ACC112 (cell line): ENCODE results near the gene PCSK5.

ENCODE experiments used
- H2AFZ ChIP-seq: fragments of 200-600 bp; sonication (generic); one replicate; pipeline ENCODE4 v1.6.0; 2017; ENCODE audit warnings: antibody characterized with exemption, low read length; ENCODE audit not compliant: unreplicated experiment
- H3K27ac ChIP-seq: fragments of 200-600 bp; sonication (generic); 2 replicates; pipeline ENCODE4 v1.5.1; 2014; ENCODE audit warnings: low read depth, mild to moderate bottlenecking, antibody characterized with exemption, low read length, moderate library complexity
- H3K27me3 ChIP-seq: fragments of 200-600 bp; sonication (generic); 2 replicates; pipeline ENCODE4 v1.6.1; 2014; ENCODE audit warnings: mild to moderate bottlenecking, antibody characterized with exemption, low read length, moderate library complexity, mixed read lengths; ENCODE audit not compliant: insufficient read depth
- H3K36me3 ChIP-seq: fragments of 200-600 bp; sonication (generic); 2 replicates; pipeline ENCODE4 v1.6.1; 2016; ENCODE audit warnings: mild to moderate bottlenecking, antibody characterized with exemption, low read length, moderate library complexity, mixed read lengths; ENCODE audit not compliant: insufficient read depth
- H3K4me1 ChIP-seq: fragments of 200-600 bp; sonication (generic); one replicate; pipeline ENCODE4 v1.6.1; 2016; ENCODE audit warnings: low read length, mixed read lengths; ENCODE audit not compliant: insufficient read depth, unreplicated experiment, control insufficient read depth
- H3K4me3 ChIP-seq: fragments of 200-600 bp; sonication (generic); 2 replicates; pipeline ENCODE4 v1.5.1; 2014; ENCODE audit warnings: mild to moderate bottlenecking, low read depth, low read length
- H3K79me2 ChIP-seq: fragments of 200-600 bp; sonication (generic); one replicate; pipeline ENCODE4 v1.6.0; 2016; ENCODE audit warnings: low read length; ENCODE audit not compliant: control insufficient read depth, unreplicated experiment, insufficient read depth

Gene PCSK5

GRCh38 chr9:75918154-75918553, 27.7 kb downstream of the PCSK5 start:
- no peak overlapping the region for H2AFZ ChIP-seq
- H3K79me2 ChIP-seq: no peaks in the 10 kb centered on the region
- H3K27ac ChIP-seq: no peak overlapping the region
- no peak overlapping the region for H3K4me3 ChIP-seq
- no peaks in the 10 kb centered on the region for H3K27me3 ChIP-seq
- H3K4me1 ChIP-seq: no peaks in the 10 kb centered on the region
- no peaks in the 10 kb centered on the region for H3K36me3 ChIP-seq

- Histone ChIP-seq H3K27me3 (no peaks in the 10 kb centered on the region), H3K4me3 (no peak overlapping the region), H3K27ac (no peak overlapping the region), H2AFZ (no peak overlapping the region), H3K4me1 (no peaks in the 10 kb centered on the region), H3K79me2 (no peaks in the 10 kb centered on the region), H3K36me3 (no peaks in the 10 kb centered on the region)
Measured at GRCh38 chr9:75918909-75919308, 28.4 kb downstream of the PCSK5 start.

GRCh38 chr9:75921391-75922127, 31.1 kb downstream of the PCSK5 start:
- no peak overlapping the region for H2AFZ ChIP-seq
- H3K36me3 ChIP-seq: no peaks in the 10 kb centered on the region
- no peaks in the 10 kb centered on the region for H3K4me1 ChIP-seq
- H3K4me3 ChIP-seq: no peak overlapping the region
- no peaks in the 10 kb centered on the region for H3K27me3 ChIP-seq
- no peaks in the 10 kb centered on the region for H3K79me2 ChIP-seq
- no peak overlapping the region for H3K27ac ChIP-seq

- no peaks in the 10 kb centered on the region for H3K4me1 ChIP-seq
Measured at GRCh38 chr9:75926385-75926784, 35.9 kb downstream of the PCSK5 start.

GRCh38 chr9:75927356-75927755, 36.9 kb downstream of the PCSK5 start:
- no peak overlapping the region for H3K4me3 ChIP-seq
- no peak overlapping the region for H3K27ac ChIP-seq
- H3K36me3 ChIP-seq: no peaks in the 10 kb centered on the region
- H3K79me2 ChIP-seq: no peaks in the 10 kb centered on the region
- H3K27me3 ChIP-seq: no peaks in the 10 kb centered on the region
- no peak overlapping the region for H2AFZ ChIP-seq
- H3K4me1 ChIP-seq: no peaks in the 10 kb centered on the region

More at GRCh38 chr9:75926385-75926784, 35.9 kb downstream of the PCSK5 start:
- no peaks in the 10 kb centered on the region for H3K79me2 ChIP-seq
- H3K4me3 ChIP-seq: no peak overlapping the region
- H2AFZ ChIP-seq: no peak overlapping the region
- H3K27me3 ChIP-seq: no peaks in the 10 kb centered on the region
- no peaks in the 10 kb centered on the region for H3K36me3 ChIP-seq
- H3K27ac ChIP-seq: no peak overlapping the region

- Histone ChIP-seq H3K4me1 (no peaks in the 10 kb centered on the region), H3K27ac (no peak overlapping the region), H2AFZ (no peak overlapping the region), H3K36me3 (no peaks in the 10 kb centered on the region), H3K27me3 (no peaks in the 10 kb centered on the region), H3K79me2 (no peaks in the 10 kb centered on the region), H3K4me3 (no peak overlapping the region)
Measured at GRCh38 chr9:75930190-75930589, 39.7 kb downstream of the PCSK5 start.

GRCh38 chr9:75930730-75931321, 40.4 kb downstream of the PCSK5 start:
- Histone ChIP-seq H3K27me3 (no peaks in the 10 kb centered on the region), H3K79me2 (no peaks in the 10 kb centered on the region), H2AFZ (no peak overlapping the region), H3K36me3 (no peaks in the 10 kb centered on the region), H3K4me1 (no peaks in the 10 kb centered on the region), H3K4me3 (no peak overlapping the region), H3K27ac (no peak overlapping the region)

- no peaks in the 10 kb centered on the region for H3K79me2 ChIP-seq
Measured at GRCh38 chr9:75933982-75934381, 43.5 kb downstream of the PCSK5 start.

GRCh38 chr9:75935591-75935990, 45.1 kb downstream of the PCSK5 start:
- H3K4me3 ChIP-seq: no peak overlapping the region
- H3K27ac ChIP-seq: no peak overlapping the region
- no peak overlapping the region for H2AFZ ChIP-seq
- no peaks in the 10 kb centered on the region for H3K4me1 ChIP-seq
- H3K27me3 ChIP-seq: no peaks in the 10 kb centered on the region
- H3K79me2 ChIP-seq: no peaks in the 10 kb centered on the region
- no peaks in the 10 kb centered on the region for H3K36me3 ChIP-seq

More at GRCh38 chr9:75933982-75934381, 43.5 kb downstream of the PCSK5 start:
- Histone ChIP-seq H3K27me3 (no peaks in the 10 kb centered on the region), H3K36me3 (no peaks in the 10 kb centered on the region), H3K27ac (no peak overlapping the region), H3K4me3 (no peak overlapping the region), H2AFZ (no peak overlapping the region), H3K4me1 (no peaks in the 10 kb centered on the region)

GRCh38 chr9:75937521-75938258, 47.2 kb downstream of the PCSK5 start:
- no peaks in the 10 kb centered on the region for H3K27me3 ChIP-seq
- no peak overlapping the region for H2AFZ ChIP-seq
- H3K4me1 ChIP-seq: no peaks in the 10 kb centered on the region
- H3K27ac ChIP-seq: no peak overlapping the region
- no peaks in the 10 kb centered on the region for H3K36me3 ChIP-seq
- no peak overlapping the region for H3K4me3 ChIP-seq
- no peaks in the 10 kb centered on the region for H3K79me2 ChIP-seq
